GM19372 (cell line): Measurements from ENCODE around the gene ASPA.
"Not testable (repeated sequence)": the region's sequence is repeated elsewhere in the genome, so short reads cannot be mapped to it uniquely, and the experiment has no call there.

ENCODE experiments used
- ATAC-seq: cut with Tn5 transposase; IDR thresholded peaks from one replicate; pipeline ENCODE4 v1.9.1; 2021; ENCODE audit warnings: mild to moderate bottlenecking, low read depth, moderate library complexity; ENCODE audit not compliant: unreplicated experiment

The ASPA gene

GRCh38 chr17:3475812-3476610 is at the start of gene ASPA:
Gene ASPA, plus strand, starts transcription at chr17:3475997. Its CDS starts 163 bp downstream, at chr17:3476160.
- ATAC-seq: no peak

GRCh38 chr17:3433215-3433614 is 42.6 kb upstream of the ASPA start:
- ATAC-seq: not testable (repeated sequence)

GRCh38 chr17:3433741-3434140 is 42.1 kb upstream of the ASPA start, which contains the start of gene OR1E2:
Gene OR1E2, minus strand, starts transcription at chr17:3433841. Its CDS starts 0 bp downstream, at chr17:3433841.
- no peak for ATAC-seq

DNA sequence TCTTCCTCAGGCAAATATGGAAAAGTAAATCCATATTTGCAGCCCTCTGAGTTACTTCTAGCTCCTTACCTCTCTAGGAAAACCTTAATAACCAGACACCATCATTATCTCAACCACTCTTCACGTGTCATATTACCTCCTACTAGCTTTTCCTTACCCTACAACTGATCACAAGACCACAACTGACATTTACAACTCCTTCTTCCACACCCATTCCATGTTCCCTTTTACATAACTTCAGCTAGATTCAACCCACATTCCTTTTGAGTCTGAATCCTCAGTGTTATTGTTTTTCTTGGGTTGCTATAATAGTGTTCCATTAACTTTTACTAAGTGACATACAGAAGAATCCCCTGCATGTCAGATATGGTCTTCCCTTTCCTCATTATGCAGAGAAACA is 37.4 kb upstream of the ASPA start:
- no peak for ATAC-seq

GRCh38 chr17:3440451-3440850 is 35.3 kb upstream of the ASPA start:
- no peak for ATAC-seq

DNA sequence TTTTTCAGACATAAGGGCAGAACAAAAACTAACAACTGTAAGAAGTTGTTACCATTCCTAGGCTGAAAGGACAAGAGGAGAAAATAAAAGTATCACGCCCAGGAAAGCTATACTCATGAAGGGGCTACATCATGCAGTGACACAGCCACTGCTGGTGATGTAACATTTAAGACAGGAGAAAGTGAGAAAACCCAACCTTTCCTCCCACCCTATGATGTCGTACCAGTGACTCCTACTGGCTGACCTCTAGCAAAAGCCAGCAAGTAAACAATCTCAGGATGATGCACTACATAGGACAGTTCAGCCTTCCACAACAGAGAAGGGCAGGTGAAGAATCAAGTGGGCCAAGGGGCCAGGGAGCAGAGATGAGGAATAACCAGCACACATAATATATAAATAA is 28.2 kb upstream of the ASPA start:
- ATAC-seq: no peak

GRCh38 chr17:3448059-3448665 is 27.6 kb upstream of the ASPA start:
- no peak for ATAC-seq

DNA sequence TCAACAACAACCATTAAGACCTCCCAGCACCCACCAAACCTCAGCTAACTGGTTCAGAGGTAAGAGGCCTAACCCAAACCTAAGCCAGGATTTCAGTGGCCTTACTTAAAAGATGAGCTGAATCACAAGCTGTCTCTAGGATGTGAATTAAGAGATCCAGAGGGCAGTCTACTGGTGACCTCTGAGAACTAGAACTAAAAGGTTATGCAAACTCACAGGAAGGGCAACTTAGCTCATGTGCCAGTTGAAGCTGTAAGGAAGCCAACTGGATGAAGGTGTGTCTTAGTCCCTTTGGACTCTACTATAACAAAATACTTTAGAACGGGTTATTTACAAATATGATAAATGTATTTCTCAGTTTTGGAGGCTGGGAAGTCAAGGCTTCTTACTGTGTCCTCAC is 9.4 kb upstream of the ASPA start:
- ATAC-seq: not testable (repeated sequence)

GRCh38 chr17:3469529-3469928 is 6.3 kb upstream of the ASPA start:
- no peak for ATAC-seq

GRCh38 chr17:3471599-3471998 is 4.2 kb upstream of the ASPA start, which contains the start of gene SPATA22:
Gene SPATA22, minus strand, starts transcription at chr17:3471819. Its CDS starts 2,494 bp downstream, at chr17:3469325.
- ATAC-seq: no peak

DNA sequence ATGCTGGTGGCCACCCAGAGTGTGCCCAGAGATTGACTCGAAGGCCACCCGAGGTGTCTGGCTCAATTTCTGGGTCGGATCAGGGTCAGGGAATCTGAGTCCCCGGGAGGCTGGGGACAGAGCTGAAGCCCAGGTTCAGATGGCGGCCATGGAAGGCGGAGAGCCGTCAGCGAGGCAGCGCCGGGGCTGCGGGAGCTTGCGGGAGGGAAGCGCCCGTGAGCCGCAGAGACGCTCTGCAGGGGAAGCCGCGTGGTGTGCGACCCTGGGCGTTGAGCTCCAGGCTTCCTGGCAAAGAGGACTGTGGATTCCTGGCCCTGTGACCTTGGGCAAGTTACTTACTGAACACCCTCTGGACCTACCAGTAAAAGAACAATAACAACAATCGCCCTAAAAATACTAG is 3.7 kb upstream of the ASPA start:
- ATAC-seq: no peak

DNA sequence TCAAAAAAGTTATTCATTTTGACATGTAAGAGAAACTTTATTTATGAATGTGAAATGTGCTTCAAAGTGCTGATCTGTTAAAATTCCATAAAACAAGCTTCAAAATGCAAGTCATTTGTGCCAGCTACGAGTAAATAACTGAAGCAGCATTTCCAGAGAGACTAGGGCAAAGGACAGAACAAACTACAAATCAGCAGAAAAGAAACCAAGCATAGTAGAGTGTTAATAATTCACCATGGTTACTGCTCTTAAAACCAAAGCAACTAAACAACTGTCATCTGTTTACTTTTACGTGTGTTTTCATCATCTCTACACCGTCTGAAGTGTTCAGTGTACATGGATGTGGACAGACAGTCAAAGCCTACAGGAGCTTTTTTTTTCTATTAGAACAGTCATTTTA is 1.6 kb upstream of the ASPA start:
- no peak for ATAC-seq

- no peak for ATAC-seq
Measured at GRCh38 chr17:3475251-3475685, 529 bp upstream of the ASPA start.

DNA sequence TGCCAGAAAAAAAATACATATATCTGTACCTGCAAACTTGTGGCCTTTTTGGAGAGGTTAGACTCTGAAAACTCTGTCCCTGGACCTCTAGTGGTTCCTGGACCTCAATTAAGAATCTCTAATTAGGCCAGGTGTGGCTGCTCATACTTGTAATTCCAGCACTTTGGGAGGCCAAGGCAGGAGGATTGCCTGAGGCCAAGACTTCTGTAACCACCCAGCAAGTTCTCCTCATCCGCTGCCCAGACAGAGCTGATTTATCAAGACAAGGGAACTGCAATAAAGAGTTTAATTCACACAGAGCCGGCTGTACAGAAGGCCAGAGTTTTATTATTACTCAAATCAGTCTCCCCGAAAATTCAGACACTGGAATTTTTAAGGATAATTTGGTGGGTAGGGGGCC is 4.2 kb downstream of the ASPA start:
- ATAC-seq: no peak

DNA sequence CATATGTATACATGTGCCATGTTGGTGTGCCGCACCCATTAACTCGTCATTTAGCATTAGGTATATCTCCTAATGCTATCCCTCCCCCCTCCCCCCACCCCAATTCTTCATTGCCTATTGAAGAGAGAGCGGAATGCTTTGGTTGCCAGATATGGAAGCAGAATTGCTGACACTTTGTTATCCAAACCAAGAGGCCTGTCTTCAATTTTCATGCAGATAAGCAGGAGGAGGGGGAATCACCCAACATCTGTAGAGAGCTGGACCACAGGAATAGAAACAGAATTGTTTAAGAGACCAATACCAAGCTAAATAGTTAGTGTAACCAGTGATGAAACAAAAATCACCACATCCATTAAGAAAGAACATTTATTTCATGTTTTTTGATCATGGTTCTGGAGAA is 7.1 kb downstream of the ASPA start:
- no peak for ATAC-seq

DNA sequence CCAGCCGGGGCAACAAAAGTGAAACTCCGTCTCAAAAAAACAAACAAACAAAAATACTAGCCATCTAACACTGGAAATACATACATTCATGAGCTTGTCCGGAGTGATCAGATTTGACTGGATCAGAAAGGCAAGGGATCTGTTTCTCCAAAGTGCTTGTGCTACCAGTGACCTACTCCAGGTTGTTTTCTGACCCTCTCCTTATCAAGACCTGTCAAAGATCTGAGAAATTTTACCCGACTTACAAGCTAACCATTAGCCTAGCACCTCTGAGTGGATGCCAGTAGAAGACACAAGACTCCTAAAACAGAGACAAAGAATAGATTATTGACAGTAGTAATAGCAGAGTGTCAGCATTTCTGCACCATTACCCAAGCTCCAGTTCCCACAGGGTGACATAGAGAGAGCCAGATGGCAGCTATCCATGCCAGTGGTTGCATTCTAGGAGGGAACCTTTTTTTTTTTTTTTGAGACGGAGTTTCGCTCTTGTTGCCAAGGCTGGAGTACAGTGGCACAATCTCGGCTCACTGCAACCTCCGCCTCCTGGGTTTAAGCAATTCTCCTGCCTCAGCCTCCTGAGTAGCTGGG is 9.8 kb downstream of the ASPA start:
- no peak for ATAC-seq

DNA sequence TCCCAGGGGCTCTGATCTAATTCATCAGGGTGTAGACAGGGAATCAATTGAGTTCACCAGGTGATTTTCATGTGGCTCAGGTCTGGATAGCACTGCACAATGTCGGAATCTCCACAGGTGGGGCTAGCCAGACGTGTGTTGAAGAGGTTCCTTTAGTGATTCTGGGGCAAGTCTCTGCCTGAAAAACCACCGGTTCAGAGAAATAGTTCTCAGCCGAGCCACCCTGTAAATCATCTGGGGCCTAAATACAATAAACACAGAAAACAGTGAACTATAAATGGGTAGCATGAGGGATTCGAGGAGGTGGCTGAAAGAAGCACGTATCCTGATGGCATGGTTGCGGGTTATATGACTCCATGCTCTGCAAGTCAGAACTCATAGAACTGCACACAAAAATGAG is 21.3 kb downstream of the ASPA start:
- ATAC-seq: no peak

DNA sequence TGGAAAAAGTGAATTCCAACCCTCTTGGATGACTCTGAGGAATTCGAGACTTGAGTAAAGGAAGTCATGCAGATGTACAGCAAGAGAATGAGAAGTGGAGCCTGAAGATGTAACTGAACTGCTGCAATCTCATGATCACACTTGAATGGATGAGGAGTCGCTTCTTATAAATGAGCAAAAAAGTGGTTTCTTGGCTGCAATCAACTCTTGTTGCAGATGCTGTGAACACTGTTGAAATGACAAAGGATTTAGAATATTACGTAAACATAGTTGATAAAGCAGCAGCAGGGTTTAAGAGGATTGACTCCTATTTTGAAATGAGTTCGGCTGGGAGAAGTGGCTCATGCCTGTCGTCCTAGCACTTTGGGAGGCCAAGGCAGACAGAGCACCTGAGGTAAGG is 25.5 kb downstream of the ASPA start:
- ATAC-seq: no peak

- no peak for ATAC-seq
Measured at GRCh38 chr17:3502466-3502865, 26.7 kb downstream of the ASPA start.

GRCh38 chr17:3503285-3503684 is 27.5 kb downstream of the ASPA start:
- ATAC-seq: no peak

DNA sequence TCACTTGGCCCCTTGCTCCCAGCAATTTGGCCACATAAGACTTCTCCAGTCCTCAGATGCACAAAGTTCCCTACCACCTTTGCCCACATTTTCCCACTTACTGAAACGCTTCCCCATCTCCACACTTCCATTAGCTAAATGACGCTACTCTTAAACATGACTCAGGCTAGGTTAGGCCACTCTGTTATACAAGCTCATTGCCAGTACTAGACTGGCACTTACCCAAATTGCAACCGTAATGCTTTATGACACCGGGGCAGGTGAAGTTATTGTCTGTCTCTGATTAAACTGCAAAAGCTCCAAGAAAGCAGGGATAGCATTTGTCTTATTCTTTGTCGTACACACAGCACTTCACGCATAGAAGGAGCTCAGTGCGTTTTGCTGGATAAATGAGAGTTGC is 29.2 kb downstream of the ASPA start:
- no peak for ATAC-seq

GRCh38 chr17:3506054-3506453 is 30.3 kb downstream of the ASPA start:
- ATAC-seq: no peak
